HG03457 (cell line): ENCODE results near the gene EGF.
A peak's percentile ranks its signal among the peaks of the same experiment; 100 is the strongest.

Source experiments
- ATAC-seq: cut with Tn5 transposase; IDR thresholded peaks from one replicate; pipeline ENCODE4 v1.9.1; 2021; ENCODE audit warnings: moderate number of reproducible peaks; ENCODE audit not compliant: unreplicated experiment

The EGF gene

GRCh38 chr4:109990261-109991257, 77.9 kb downstream of the EGF start:
- ATAC-seq, result peak; percentile 80

GRCh38 chr4:109993116-109993515, 80.4 kb downstream of the EGF start:
- no peak for ATAC-seq

GRCh38 chr4:109994415-109994827, 81.7 kb downstream of the EGF start:
- peak; percentile 56 for ATAC-seq

GRCh38 chr4:109996526-109996925, 83.8 kb downstream of the EGF start:
- no peak for ATAC-seq

DNA sequence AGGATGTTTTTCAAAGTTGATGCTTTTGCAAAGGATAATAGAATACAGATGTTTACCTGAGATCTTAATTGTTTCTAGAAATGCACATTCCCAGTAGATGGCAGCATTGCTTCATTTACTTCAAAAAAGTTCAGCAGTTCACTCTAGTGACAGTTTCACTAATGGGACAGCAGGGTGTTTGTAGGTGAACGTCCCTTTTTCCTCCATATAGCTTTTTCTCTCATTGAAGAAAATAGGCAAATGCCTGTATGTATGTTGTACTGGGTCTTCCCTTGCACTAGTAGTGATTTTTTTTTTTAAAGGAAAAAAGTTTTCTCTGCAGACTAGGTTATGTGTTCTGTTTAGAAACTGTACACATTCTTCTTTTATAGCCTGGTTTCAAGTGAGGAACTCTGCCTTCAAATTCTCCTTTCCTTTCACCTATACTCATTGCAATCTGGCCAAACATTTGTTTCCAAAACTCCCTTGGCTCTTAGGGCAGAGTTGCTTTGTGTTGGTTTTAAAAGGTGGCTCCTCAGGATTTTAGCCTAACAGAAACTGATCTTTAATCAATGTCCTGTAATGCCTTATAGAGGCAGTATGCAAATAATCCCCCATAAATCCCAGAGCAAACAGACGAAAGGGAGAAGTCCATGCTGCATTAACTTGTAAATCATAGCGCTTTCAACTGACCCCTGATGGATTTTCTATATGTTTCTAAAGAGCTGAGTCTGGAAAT, 86.3 kb downstream of the EGF start:
- peak; percentile 33 for ATAC-seq

DNA sequence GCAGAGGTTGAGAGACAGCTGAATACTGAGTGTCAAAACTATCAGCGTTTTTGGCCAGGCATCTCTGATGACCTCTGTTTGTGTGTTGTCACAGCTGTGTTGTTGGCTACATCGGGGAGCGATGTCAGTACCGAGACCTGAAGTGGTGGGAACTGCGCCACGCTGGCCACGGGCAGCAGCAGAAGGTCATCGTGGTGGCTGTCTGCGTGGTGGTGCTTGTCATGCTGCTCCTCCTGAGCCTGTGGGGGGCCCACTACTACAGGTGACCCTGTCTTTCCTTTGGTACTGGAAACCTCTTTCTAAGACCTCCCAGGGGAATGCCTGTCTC, 86.9 kb downstream of the EGF start:
- no peak for ATAC-seq

GRCh38 chr4:110002326-110002725, 89.6 kb downstream of the EGF start:
- ATAC-seq, result no peak

- no peak for ATAC-seq
Measured at GRCh38 chr4:110003401-110004187, 90.9 kb downstream of the EGF start.

DNA sequence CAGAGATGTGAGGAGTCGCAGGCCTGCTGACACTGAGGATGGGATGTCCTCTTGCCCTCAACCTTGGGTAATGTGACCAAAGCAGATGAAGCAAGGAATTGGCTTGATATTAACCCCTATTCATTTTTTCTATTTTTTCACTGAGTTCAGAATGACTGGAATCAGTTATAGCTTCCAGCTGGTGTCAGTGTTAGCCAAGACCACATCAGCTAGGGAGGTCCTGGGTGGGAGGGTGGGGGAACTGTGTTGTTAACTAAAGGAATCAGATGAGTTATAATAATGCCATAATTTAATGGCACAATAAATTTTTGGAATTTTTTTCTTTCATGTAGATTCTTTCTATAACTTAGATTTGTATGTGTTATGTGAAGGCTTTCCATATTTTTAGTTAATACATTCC, 91.9 kb downstream of the EGF start:
- no peak for ATAC-seq

GRCh38 chr4:110005461-110006056, 92.9 kb downstream of the EGF start:
- ATAC-seq, result no peak

DNA sequence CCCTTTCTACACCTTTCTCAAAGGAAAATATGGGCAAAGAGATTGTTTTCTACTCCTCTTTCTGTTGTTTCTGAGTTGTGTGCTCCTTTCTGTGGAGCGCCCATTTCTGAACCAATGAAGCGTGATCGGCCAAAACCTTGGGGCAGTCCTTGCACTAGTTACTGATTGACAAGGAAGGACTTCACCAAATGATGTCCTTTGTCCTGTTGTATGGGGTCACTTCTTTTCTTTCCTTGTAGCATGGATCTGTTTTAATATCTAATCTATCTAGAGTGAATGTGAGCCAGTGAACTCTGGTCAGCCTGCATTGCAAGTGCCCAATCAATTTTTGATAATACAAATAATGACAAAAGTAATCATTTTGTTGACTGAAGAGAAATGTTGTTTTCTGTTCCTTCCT, 94.5 kb downstream of the EGF start:
- ATAC-seq, result no peak

GRCh38 chr4:110008540-110008939, 95.9 kb downstream of the EGF start:
- ATAC-seq, result no peak

- ATAC-seq, result no peak
Measured at GRCh38 chr4:110009550-110009949, 96.9 kb downstream of the EGF start.

DNA sequence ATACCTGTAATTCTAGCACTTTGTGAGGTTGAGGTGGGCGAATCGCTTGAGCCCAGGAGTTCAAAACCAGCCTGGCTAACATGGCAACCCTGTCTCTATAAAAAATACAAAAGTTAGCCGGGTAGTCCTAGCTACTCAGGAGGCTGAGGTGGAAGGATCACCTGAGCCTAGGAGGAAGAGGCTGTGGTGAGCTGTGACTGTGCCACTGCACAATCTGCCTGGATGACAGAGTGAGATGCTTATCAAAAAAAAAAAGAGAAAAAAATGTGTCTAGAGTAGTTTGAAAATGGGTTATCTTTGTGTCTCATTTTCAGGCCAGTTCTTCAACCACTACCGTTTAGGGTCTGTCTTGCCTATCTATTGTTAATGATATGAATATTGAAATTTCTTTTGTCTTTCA, 98.1 kb downstream of the EGF start:
- ATAC-seq, result no peak

DNA sequence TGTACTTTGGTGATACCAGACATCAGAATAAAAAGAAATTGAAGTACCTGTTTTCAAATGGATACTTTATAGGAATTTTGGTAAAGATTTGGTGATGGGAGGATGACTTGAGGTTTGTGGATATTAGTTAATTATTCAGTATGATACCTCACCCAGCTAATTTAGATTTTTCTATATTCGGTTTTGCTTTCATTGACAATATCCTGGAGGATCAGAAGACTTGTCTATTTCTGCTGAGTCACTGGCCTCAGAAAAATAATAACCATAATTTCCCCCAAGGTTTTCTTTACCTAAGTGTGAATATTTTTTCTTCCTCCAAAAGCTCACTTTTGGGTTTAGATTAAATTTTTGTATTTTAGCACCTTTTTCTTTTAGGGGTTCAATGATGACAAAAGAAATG, 100.2 kb downstream of the EGF start:
- ATAC-seq, result no peak

DNA sequence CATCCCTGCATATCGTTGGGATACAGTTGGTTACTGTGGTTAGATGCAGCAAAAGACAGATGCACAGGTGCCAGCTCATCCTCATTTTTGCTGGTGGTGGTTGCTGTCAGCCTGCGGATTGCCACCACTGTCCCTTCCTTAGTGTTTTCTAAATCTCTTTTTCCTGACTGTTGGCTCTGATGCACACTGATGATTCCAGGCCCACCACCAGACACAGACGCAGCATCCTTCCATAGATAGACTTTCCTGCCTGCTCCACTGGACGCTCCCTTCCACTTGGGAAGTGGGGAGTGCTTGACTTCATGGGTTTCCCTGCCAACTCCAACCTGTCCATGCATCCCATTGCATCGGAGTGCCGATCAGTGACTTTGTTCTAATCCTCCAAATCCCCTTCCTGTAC, 101.5 kb downstream of the EGF start:
- no peak for ATAC-seq

GRCh38 chr4:110019153-110019552, 106.5 kb downstream of the EGF start:
- ATAC-seq, result no peak

DNA sequence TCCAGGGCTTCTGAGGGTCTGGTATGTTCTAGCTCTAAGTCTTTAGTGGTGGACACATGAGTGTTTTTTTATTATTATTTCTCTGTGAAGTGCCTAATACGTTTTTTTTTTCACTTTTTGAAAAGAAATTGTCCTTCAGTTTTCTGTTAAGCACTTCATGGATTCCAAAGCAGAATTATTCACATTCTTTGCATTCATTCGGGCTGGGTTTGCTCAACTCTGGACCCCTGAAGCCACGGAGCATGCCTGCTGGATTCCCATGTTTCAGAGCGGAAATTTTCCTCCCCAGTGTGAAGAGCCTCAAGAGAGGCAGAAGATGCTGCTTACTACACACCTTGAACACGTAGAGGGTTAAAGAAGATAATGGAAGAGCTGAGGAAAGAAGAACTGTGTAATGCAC, 107.5 kb downstream of the EGF start:
- no peak for ATAC-seq

- no peak for ATAC-seq
Measured at GRCh38 chr4:110020646-110021443, 108.2 kb downstream of the EGF start.

DNA sequence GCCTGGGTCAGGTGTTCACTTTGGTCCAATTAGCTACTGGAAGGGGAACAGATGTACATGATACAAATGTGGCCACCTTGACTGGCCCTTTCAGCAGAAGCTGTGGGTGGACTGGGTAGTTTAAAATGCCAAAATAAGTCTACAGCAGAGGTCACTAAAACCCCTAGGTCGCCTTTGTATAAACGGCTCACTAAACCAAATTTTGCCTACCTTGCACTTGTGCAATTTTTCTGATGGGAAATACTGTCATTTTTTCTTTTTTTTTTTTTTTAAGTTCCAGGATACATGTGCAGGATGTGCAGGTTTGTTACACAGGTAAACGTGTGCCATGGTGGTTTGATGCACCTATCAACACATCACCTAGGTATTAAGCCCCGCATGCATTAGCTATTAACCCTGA, 109.8 kb downstream of the EGF start:
- no peak for ATAC-seq
